Endothelial cell of hepatic sinusoid (primary cell): Measurements from ENCODE around the gene EPHA4.

Experiments
- in situ Hi-C: cut with HindIII; loops from 2 replicates; pipeline ENCODE4 v1.10.0; 2017; ENCODE audit warnings: low sequenced_read_pairs

Gene EPHA4

GRCh38 chr2:221448057-221448843, 123.9 kb downstream of the EPHA4 start:
- in situ Hi-C loops, result no loop called here

GRCh38 chr2:221447310-221447709, 124.8 kb downstream of the EPHA4 start:
- in situ Hi-C loops, result no loop called here

GRCh38 chr2:221446140-221446539, 126.0 kb downstream of the EPHA4 start:
- in situ Hi-C loops, result no loop called here

- in situ Hi-C loops, result no loop called here
Observed at GRCh38 chr2:221444106-221444505, 128.0 kb downstream of the EPHA4 start.

- in situ Hi-C loops, result no loop called here
Observed at GRCh38 chr2:221443645-221444044, 128.5 kb downstream of the EPHA4 start.

GRCh38 chr2:221442128-221442527, 130.0 kb downstream of the EPHA4 start:
- in situ Hi-C loops, result no loop called here

GRCh38 chr2:221439761-221440479, 132.2 kb downstream of the EPHA4 start:
- in situ Hi-C loops, result no loop called here

- in situ Hi-C loops, result no loop called here
Observed at GRCh38 chr2:221437056-221437455, 135.0 kb downstream of the EPHA4 start.

GRCh38 chr2:221435171-221435570, 136.9 kb downstream of the EPHA4 start:
- in situ Hi-C loops, result no loop called here

- in situ Hi-C loops, result no loop called here
Observed at GRCh38 chr2:221434142-221434541, 138.0 kb downstream of the EPHA4 start.

- in situ Hi-C loops, result no loop called here
Observed at GRCh38 chr2:221431477-221431876, 140.6 kb downstream of the EPHA4 start.

- in situ Hi-C loops, result no loop called here
Observed at GRCh38 chr2:221429741-221430491, 142.2 kb downstream of the EPHA4 start.

- in situ Hi-C loops, result no loop called here
Observed at GRCh38 chr2:221428896-221429295, 143.2 kb downstream of the EPHA4 start.

- in situ Hi-C loops, result no loop called here
Observed at GRCh38 chr2:221426929-221427328, 145.2 kb downstream of the EPHA4 start.

GRCh38 chr2:221425891-221426290, 146.2 kb downstream of the EPHA4 start:
- in situ Hi-C loops, result no loop called here

GRCh38 chr2:221425353-221425752, 146.8 kb downstream of the EPHA4 start:
- in situ Hi-C loops, result no loop called here

- in situ Hi-C loops, result no loop called here
Observed at GRCh38 chr2:221423210-221423804, 148.8 kb downstream of the EPHA4 start.

GRCh38 chr2:221422516-221423209, 149.4 kb downstream of the EPHA4 start:
- in situ Hi-C loops, result no loop called here

GRCh38 chr2:221420245-221420644, 151.9 kb downstream of the EPHA4 start:
- in situ Hi-C loops, result no loop called here

GRCh38 chr2:221415789-221416188, 156.3 kb downstream of the EPHA4 start:
- in situ Hi-C loops, result no loop called here

- in situ Hi-C loops, result no loop called here
Observed at GRCh38 chr2:221412978-221413377, 159.1 kb downstream of the EPHA4 start.
